HL-60 (cell line): ENCODE measurements around the gene U2AF1L4.

Experiments used
- CTCF ChIP-seq: IDR thresholded peaks from one replicate; pipeline ENCODE4 v1.5.1; 2011; ENCODE audit warnings: low read length, control low read depth, inconsistent platforms; ENCODE audit not compliant: insufficient read depth
- POLR2AphosphoS5 ChIP-seq: IDR thresholded peaks from 2 replicates; pipeline ENCODE4 v1.6.1; 2012; ENCODE audit warnings: low read depth

DNA sequence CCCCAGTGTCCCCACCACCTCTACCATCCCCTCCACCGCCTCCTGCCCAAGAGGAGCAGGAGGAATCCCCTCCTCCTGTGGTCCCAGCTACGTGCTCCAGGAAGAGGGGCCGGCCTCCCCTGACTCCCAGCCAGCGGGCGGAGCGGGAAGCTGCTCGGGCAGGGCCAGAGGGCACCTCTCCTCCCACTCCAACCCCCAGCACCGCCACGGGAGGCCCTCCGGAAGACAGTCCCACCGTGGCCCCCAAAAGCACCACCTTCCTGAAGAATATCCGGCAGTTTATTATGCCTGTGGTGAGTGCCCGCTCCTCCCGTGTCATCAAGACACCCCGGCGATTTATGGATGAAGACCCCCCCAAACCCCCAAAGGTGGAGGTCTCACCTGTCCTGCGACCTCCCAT, 24.6 kb downstream of the U2AF1L4 start:
- TF ChIP-seq CTCF, result no peak
- TF ChIP-seq POLR2AphosphoS5, result no peak
